ENCODE measurements around the gene BHLHA15.

DNA sequence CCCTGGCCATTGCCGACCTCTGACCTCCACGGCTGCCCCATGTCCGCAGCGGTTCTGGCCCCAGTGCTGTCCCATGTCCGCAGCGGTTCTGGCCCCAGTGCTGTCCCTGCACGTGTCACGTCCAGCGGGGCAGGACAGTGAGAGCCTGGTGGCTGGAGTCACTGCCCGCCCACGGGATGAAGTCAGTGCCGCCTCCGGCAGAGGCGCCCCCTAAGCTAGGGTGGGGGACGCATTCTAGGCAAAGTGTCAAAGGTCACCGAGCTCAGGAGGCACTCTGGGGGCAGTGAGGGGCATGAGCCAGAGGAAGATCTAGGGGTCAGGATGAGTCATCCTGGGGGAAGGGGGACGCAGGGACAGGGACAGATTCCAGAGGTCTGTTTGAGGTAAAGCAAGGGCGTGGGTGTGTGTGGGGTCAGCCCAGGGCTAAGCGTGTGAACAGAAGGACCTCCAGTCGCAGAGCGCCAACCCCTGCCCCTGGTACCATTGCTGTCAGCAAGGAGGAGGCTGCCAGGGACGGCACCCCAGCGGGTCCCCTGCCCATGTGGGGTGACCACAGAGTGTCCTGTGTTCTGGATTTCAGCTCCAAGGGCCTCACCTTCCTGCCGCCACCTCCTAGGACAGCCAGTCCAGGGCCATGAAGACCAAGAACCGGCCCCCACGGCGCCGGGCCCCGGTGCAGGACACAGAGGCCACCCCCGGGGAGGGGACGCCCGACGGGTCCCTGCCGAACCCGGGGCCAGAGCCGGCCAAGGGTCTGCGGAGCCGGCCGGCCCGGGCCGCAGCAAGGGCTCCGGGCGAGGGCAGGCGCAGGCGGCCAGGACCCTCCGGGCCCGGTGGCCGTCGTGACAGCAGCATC lies 665 bp downstream of the BHLHA15 start:
- TF ChIP-seq ESRRA (CRISPR knock-in tag; IDR thresholded peaks at IDR 0.05; ENCODE audit: low read depth) (peak; percentile 89), ZNF354B (CRISPR knock-in tag; IDR thresholded peaks at IDR 0.05) (no peak), FIP1L1 (IDR thresholded peaks at IDR 0.05; ENCODE audit: borderline replicate concordance, insufficient read depth, low read depth, low read length) (no peak), EZH2 (conservative IDR thresholded peaks at IDR 0.05; ENCODE audit: low read depth, low read length) (no peak), MTF2 (CRISPR knock-in tag; IDR thresholded peaks at IDR 0.05; ENCODE audit: borderline replicate concordance) (no peak), ZNF556 (CRISPR knock-in tag; IDR thresholded peaks at IDR 0.05; ENCODE audit: borderline replicate concordance) (peak; percentile 58; the same call in 1 of the 2 replicates), ELF4 (CRISPR knock-in tag; IDR thresholded peaks at IDR 0.05; ENCODE audit: borderline replicate concordance) (no peak)
- TF ChIP-seq, protein P1, sequence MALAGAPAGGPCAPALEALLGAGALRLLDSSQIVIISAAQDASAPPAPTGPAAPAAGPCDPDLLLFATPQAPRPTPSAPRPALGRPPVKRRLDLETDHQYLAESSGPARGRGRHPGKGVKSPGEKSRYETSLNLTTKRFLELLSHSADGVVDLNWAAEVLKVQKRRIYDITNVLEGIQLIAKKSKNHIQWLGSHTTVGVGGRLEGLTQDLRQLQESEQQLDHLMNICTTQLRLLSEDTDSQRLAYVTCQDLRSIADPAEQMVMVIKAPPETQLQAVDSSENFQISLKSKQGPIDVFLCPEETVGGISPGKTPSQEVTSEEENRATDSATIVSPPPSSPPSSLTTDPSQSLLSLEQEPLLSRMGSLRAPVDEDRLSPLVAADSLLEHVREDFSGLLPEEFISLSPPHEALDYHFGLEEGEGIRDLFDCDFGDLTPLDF (CRISPR knock-in tag; IDR thresholded peaks at IDR 0.05) = no peak
- TF ChIP-seq, protein P2, sequence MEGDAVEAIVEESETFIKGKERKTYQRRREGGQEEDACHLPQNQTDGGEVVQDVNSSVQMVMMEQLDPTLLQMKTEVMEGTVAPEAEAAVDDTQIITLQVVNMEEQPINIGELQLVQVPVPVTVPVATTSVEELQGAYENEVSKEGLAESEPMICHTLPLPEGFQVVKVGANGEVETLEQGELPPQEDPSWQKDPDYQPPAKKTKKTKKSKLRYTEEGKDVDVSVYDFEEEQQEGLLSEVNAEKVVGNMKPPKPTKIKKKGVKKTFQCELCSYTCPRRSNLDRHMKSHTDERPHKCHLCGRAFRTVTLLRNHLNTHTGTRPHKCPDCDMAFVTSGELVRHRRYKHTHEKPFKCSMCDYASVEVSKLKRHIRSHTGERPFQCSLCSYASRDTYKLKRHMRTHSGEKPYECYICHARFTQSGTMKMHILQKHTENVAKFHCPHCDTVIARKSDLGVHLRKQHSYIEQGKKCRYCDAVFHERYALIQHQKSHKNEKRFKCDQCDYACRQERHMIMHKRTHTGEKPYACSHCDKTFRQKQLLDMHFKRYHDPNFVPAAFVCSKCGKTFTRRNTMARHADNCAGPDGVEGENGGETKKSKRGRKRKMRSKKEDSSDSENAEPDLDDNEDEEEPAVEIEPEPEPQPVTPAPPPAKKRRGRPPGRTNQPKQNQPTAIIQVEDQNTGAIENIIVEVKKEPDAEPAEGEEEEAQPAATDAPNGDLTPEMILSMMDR (CRISPR knock-in tag; IDR thresholded peaks at IDR 0.05) = peak; percentile 55

All from HepG2 (cell line).